ENCODE measurements around the gene UBR4. TPM values are rescaled to one million over a fixed set of nuclear protein-coding genes. Genes with fewer than 3 reads are reported as not detected.

Gene UBR4
- polyA plus RNA-seq, 1 donor (not counting 4 experiments of a cell fraction or from before 2014, with no cell fraction given) = 39.0 TPM

DNA sequence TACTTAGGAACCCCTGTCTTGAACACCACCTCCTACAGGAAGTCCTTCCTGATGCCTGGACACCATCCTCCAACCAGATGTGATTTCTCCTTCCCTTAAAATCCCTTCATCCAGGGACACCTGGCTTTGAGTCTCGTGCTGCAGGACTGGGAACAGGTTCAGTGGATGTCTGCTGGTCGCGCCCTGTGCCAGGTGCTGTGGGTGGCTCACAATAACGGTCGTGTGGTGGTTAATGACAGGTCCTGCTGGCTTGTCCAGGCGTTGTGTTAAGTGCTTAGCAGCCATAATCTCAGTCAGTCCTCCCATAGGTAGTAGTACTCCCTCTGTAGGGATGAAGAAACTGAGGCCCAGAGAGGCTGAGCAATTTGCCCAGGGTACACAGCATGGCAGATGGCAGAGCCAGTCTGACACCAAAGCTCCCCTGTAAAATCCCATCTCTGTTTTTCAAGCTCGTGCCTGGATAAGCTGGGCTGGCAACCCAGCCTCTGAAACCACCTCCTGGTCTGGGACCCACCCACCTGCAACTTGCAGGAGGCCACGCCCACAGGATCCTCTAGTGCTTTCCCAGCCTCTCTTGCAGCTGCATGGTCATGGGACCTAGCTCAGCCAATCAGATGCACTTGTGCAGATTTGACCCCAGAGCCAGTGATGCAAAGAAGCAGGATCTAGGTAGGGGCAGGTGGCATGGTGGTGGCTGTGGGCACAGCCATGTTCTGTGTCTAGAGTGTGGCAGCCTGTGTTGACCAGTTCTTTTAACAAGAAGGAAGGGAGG, 147.6 kb downstream of the UBR4 start:
- H3K4me3 ChIP-seq (ENCODE audit: control insufficient read depth in 2 of 3, extremely low read depth in 1 of 3, insufficient read depth in 2 of 3, low read depth in 1 of 3, low read length in 3 of 3) = no peak overlapping the region
- DNase-seq (ENCODE audit: low read depth, low spot score) = no peak

DNA sequence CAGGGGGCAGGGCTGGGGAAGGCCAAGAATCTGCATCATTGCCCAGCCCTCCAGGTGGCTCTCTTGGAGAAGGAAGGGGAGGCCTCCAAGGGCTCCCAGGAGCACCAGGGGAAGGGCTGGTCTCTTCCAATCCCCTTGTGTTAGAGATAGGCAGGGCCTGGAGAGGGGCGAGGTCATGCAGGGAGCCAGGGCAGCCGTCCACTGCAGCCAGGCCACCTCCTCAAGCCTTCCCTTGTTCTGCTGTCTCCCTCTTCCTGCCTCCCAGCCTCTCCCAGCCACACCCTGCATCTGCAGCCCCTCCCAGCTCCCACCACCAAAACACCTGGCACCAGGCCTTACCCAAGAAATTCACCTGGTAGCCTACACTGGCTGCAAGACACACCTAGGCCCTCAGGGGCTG, 148.3 kb downstream of the UBR4 start:
- DNase-seq (ENCODE audit: low read depth, low spot score) = no peak

More for the DNA sequence above, 147.6 kb downstream of the UBR4 start:
- Histone ChIP-seq H3K9me1 (ENCODE audit: control insufficient read depth, extremely low read depth, insufficient read depth, low read length) (no peaks in the 10 kb centered on the region), H3K4me1 (ENCODE audit: control insufficient read depth, extremely low read depth, insufficient read depth, low read length) (peaks cover 21% of the 10 kb centered on the region), H3K79me2 (ENCODE audit: control insufficient read depth, insufficient read depth, low read length) (no peaks in the 10 kb centered on the region), H3K27me3 (ENCODE audit: control insufficient read depth, extremely low read depth, insufficient read depth, low read length) (peaks cover 14% of the 10 kb centered on the region), H3K9ac (ENCODE audit: control insufficient read depth, extremely low read depth, insufficient read depth, low read length) (no peak overlapping the region), H3K36me3 (ENCODE audit: control insufficient read depth in 2 of 2, extremely low read depth in 1 of 2, insufficient read depth in 2 of 2, low read length in 2 of 2) (no peaks in the 10 kb centered on the region), H3K27ac (ENCODE audit: control insufficient read depth, insufficient read depth, low read length) (no peak overlapping the region), H3K4me2 (ENCODE audit: control insufficient read depth, extremely low read depth, insufficient read depth, low read depth, low read length) (no peak overlapping the region), H3K9me3 (ENCODE audit: control insufficient read depth, low read depth, low read length) (no peaks in the 10 kb centered on the region), H2AFZ (ENCODE audit: control insufficient read depth, low read length) (no peak overlapping the region), H4K20me1 (ENCODE audit: control insufficient read depth, extremely low read depth, insufficient read depth, low read length) (no peaks in the 10 kb centered on the region)
- TF ChIP-seq, protein P1, sequence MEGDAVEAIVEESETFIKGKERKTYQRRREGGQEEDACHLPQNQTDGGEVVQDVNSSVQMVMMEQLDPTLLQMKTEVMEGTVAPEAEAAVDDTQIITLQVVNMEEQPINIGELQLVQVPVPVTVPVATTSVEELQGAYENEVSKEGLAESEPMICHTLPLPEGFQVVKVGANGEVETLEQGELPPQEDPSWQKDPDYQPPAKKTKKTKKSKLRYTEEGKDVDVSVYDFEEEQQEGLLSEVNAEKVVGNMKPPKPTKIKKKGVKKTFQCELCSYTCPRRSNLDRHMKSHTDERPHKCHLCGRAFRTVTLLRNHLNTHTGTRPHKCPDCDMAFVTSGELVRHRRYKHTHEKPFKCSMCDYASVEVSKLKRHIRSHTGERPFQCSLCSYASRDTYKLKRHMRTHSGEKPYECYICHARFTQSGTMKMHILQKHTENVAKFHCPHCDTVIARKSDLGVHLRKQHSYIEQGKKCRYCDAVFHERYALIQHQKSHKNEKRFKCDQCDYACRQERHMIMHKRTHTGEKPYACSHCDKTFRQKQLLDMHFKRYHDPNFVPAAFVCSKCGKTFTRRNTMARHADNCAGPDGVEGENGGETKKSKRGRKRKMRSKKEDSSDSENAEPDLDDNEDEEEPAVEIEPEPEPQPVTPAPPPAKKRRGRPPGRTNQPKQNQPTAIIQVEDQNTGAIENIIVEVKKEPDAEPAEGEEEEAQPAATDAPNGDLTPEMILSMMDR (optimal IDR thresholded peaks at IDR 0.05 in 1 of 3, IDR thresholded peaks at IDR 0.05 in 1 of 3, conservative IDR thresholded peaks at IDR 0.05 in 1 of 3; ENCODE audit: extremely low read depth in 1 of 3, insufficient read depth in 2 of 3, low read length in 3 of 3) = no peak
- TF ChIP-seq EZH2 (IDR thresholded peaks at IDR 0.05; ENCODE audit: low read length) = no peak
- dilution Hi-C loops (cut with MboI; ENCODE audit: extremely low pct_ligation_motif_present, low sequenced_read_pairs) = no loop called here
- peak; percentile 39 for FAIRE-seq

More for the DNA sequence above, 148.3 kb downstream of the UBR4 start:
- Histone ChIP-seq H3K36me3 (ENCODE audit: control insufficient read depth in 2 of 2, extremely low read depth in 1 of 2, insufficient read depth in 2 of 2, low read length in 2 of 2) (no peaks in the 10 kb centered on the region), H2AFZ (ENCODE audit: control insufficient read depth, low read length) (no peak overlapping the region), H3K9me1 (ENCODE audit: control insufficient read depth, extremely low read depth, insufficient read depth, low read length) (no peaks in the 10 kb centered on the region), H3K4me1 (ENCODE audit: control insufficient read depth, extremely low read depth, insufficient read depth, low read length) (peaks cover 14% of the 10 kb centered on the region), H3K4me2 (ENCODE audit: control insufficient read depth, extremely low read depth, insufficient read depth, low read depth, low read length) (no peak overlapping the region), H3K9me3 (ENCODE audit: control insufficient read depth, low read depth, low read length) (no peaks in the 10 kb centered on the region), H3K4me3 (ENCODE audit: control insufficient read depth in 2 of 3, extremely low read depth in 1 of 3, insufficient read depth in 2 of 3, low read depth in 1 of 3, low read length in 3 of 3) (no peak overlapping the region), H3K79me2 (ENCODE audit: control insufficient read depth, insufficient read depth, low read length) (no peaks in the 10 kb centered on the region), H4K20me1 (ENCODE audit: control insufficient read depth, extremely low read depth, insufficient read depth, low read length) (no peaks in the 10 kb centered on the region), H3K9ac (ENCODE audit: control insufficient read depth, extremely low read depth, insufficient read depth, low read length) (no peak overlapping the region), H3K27me3 (ENCODE audit: control insufficient read depth, extremely low read depth, insufficient read depth, low read length) (peaks cover 17% of the 10 kb centered on the region), H3K27ac (ENCODE audit: control insufficient read depth, insufficient read depth, low read length) (no peak overlapping the region)
- dilution Hi-C loops (cut with MboI; ENCODE audit: extremely low pct_ligation_motif_present, low sequenced_read_pairs) = no loop called here
- no peak for TF ChIP-seq EZH2 (IDR thresholded peaks at IDR 0.05; ENCODE audit: low read length)
- TF ChIP-seq, protein P1 (optimal IDR thresholded peaks at IDR 0.05 in 1 of 3, IDR thresholded peaks at IDR 0.05 in 1 of 3, conservative IDR thresholded peaks at IDR 0.05 in 1 of 3; ENCODE audit: extremely low read depth in 1 of 3, insufficient read depth in 2 of 3, low read length in 3 of 3) = no peak
- no peak for FAIRE-seq

Measured in keratinocyte (primary cell).